ENCODE measurements around the gene CCDC28A.

CCDC28A gene

DNA sequence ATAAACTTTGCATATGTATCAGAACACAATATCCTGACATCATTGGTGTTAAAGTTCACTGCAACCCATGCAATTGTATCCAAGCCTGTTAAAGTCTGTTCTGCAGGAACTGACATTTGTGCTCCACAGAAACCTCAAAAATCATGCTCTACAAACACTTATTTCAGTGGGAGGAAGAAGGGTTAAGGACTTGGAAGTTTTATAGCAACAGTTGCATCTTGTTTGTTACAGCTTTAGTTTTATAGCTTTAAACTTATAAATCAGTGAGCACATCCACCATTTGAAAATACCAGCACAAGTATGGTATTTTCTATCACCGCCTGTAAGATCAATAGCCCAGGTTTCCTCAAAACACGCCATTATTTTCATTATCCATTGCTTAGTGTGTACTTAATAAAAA lies 23.2 kb downstream of the CCDC28A start:
- no peak for DNase-seq

DNA sequence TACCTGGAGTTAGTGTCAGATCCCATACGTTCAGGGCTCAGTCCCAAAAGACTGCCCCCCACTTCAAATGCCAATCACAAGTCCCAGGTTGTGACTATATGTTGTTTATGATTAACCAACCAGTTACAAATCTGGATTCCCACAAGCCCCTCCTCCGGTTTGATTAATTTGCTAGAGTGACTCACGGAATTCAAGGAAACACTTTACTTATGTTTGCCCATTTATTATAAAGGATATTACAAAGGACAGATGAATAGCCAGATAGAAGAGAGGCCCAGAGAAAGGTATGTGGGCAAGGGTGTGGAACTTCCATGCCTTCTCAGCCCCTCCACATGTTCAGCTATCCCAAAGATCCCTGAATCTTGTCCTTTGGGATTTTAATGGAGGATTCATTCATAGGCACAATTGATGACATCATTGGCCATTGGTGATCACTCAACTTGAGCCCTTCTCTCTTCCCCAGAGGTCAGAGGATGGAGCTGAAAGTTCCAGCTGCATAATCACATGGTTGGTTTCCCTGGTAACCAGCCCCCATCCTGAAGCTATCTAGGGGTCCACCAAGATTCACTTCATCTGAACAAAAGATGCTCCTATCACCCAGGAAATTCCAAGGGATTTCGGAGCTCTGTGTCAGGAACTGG lies 24.4 kb downstream of the CCDC28A start:
- no peak for DNase-seq

DNA sequence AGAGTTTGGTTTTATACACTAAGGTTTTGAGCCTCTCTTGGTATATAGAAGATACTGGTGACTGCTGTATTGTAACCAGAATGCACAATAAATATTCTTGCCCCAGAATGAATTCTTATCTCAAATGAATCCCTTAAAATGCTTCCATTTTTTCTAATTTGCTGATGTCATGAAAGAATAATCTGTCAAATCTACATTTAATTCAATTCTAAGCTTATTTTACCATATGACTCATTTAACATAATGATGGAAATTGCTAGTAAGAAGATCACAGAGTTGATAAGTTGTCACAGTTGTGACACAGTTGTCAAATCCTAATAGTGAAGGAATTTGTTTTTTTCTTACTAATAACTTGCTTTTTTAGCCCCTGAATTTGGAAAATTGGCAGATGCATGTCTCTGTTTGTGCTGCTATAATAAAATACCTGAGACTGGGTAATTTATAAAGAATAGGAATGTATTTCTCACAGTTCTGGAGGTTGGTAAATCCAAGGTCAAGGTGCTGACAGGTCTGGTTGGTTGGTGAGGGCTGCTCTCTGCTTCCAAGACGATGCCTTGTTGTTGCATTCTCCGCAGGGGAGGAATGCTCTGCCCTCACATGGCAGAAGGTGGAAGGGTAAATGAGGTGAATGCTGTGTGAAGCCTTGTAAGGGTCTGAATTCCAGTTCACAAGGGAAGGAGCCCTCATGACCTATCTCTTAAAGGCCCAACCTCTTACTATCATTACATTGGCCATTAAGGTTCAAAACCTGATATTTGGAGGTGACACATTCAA lies 27.0 kb downstream of the CCDC28A start:
- no peak for DNase-seq

DNA sequence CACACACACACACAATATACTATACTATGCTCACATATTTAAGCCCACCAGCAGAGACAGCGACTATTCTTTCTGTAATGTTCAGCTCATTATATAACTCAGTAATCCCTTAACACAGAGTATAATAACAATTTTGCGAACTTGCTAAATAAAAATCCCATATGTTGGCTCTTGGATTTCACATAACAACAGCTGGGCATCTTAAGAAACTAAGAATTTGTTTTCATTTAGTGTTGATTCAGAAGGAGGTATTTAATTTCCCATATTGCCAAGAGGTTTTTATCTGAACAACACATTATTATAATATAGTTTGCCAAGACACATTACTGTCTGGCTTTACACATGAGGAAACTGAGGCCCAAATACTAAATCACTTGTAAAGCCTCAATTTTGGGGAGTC lies 29.8 kb downstream of the CCDC28A start:
- no peak for DNase-seq

DNA sequence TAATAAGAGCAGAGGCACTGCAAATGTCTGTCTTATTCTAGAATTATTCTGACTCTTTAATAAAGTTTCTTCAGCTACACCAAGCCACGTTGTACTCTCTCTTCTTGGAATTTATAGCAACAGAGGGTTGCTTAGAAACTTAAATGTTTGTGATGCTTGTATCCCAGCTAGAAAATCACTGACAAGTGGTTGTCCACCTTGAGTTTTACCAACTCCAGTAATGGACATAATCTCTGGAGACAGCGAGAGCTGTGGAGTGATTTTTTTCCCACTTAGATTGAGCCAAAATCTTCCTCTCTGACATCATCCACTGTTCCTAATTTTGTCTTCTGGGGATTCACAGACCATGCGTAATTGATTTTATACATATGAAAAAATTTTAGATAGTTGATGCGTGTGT lies 30.3 kb downstream of the CCDC28A start:
- DNase-seq = no peak

DNA sequence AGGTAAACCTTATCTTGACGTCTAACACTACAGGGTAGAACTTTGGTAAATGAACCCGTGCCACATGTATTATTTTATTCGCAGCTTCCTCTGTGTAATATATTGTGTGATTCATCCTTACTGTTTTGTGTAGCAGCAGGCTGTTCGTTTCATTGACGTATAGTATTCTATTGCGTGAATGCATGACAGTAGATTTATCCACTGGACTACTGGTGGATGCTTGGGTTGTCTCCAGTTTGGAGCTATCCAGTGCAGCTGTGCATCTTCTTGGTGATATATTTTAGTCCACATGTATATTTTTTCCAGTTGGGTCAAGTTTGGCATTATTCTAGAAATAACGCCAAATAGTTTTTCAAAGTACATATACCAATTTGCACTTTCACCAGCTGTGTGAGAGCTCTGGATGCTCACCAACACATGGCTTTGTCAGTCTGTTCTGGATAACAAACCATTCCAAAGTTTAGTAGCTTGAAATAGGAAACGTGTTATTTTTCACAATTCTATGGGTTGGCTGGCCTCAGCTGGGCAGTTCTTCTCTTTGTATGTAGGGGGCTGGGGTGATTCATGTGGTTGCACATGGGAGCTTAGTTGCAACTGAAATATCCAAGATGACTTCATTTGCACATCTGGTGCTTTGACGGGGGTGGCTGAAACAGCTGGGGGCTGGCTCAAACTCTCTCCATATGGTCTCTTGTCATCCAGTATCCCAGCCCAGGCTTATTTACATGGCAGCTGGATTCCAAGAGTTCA lies 31.6 kb downstream of the CCDC28A start:
- no peak for DNase-seq

DNA sequence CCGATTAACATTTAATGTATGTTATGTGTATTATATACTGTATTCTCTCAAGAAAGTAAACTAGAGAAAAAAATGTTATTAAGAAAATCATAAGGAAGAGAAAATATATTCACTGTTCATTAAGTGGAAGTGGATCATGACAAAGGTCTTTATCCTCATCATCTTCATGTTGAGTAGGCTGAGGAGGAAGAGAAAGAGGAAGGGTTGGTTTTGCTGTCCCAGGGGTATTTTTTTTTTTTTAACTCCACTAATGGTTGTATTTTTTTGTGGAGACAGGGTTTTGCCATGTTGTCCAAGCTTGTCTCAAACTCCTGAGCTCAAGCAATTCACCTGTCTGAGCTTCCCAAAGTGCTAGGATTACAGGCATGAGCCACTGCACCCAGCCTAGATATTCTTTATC lies 33.3 kb downstream of the CCDC28A start:
- no peak for DNase-seq

DNA sequence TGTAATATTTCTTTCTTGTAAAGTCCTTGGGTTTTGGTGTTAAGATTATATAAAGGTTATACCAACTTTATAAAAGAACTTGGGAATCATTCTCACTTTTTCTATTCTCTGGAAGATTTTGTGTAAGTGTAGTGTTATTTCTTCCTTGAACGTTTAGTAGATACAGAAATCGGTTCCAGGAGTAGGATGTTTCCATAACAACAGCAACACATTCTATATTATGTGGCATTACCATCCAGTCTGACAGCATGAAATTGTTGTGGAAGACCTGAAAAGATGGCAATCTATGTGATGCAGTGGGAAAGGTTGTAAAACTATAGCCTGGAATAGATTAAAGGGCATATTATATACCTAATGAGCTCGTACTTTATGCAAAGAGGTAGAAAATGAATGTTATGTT lies 36.1 kb downstream of the CCDC28A start:
- no peak for DNase-seq

DNA sequence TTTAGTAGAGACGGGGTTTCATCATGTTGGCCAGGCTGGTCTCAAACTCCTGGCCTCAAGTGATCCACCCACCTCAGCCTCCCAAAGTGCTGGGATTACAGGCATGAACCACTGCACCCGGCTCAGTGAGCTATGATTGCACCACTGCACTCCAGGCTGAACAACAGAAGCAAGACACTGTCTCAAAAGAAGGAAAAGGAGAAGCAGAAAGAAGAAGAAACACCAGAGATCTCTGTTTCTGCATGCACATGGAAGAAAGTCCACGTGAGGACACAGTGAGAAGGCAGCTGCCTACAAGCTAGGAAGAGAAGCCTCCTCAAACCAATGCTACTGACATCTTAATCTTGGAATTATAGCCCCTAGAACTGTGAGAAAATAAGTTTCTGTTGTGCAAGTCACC lies 38.3 kb downstream of the CCDC28A start:
- DNase-seq = no peak

DNA sequence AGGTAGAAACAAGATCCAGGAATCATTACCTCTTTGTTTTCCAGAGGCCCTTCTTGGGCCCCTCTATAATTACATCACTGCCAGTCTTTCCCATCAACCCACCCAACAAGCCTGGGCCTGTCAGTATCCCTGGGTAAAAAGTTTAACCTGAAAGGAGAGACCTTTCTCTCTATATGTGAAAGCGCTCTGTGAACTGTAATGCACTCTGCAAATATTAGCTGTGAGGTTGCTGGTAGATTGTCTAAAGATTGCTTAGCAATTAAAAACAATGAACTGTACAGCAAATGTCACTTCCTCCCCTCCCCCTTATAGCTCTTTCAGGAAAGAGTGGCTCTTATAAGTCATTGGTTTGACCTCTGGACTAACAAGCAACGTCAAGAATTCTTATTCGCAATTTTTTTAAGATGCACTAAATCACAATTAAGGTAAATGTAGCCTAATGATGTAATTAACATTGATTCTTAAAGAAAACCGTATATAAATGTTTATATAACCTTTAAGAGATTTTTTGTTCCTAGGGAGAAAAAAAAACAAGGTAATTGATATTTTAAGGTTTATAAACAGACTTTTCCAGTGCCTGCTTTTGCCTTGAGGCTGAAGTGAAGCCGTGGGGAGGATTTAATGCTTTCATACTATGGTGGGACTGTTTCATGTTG lies 40.7 kb downstream of the CCDC28A start:
- DNase-seq = no peak

DNA sequence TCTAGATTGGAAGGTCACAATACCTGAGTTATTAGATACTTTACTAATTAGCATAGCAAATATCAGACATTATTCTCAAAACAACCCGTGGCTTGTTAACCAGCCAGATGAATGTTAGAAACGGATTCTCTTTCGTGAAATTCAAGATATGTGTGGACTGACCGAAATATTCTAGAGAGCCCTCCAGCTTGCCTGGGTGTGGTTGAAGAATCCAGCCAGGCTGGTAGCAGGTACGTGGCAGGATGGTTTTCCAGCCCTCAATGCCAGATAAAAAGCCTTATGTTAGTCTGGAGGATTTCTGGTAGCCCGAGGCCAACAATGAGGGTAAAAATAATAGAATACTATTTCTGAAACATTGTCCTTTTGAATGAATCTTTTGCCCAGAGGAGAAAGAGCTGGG lies 41.7 kb downstream of the CCDC28A start:
- DNase-seq = no peak

DNA sequence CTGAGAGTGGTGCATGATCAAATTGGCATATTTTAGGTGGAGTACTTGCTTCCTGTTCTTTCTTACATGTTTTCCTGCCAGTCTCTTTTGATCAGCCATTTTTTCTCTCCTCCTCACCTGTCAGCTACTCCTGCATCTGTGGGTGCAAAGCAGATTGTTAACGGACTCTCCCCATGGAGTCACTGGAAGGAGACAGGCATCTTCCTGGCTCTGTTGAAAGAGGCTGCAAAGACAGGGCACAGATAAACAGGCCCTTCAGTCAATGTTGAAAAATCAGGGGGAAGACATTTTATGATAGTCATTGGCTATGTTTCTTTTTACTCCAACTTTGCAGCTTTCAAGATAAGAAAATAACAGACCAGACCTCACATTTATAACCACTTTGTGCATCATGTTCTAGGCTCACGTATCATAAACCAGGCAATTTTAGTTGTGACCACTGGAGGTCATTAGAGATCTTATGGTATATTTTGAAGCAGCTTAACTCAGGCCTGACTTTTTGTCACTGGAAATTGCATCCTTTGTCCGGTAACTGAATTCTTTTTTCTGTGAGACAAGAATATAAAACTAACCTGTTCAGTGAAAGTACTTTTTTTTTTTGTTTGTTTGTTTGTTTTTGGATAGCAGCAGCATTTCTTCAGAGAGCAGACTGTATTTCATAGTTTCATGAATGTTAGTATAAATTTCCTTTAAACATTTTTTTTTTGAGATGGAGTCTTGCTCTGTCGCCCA lies 42.4 kb downstream of the CCDC28A start:
- no peak for DNase-seq

DNA sequence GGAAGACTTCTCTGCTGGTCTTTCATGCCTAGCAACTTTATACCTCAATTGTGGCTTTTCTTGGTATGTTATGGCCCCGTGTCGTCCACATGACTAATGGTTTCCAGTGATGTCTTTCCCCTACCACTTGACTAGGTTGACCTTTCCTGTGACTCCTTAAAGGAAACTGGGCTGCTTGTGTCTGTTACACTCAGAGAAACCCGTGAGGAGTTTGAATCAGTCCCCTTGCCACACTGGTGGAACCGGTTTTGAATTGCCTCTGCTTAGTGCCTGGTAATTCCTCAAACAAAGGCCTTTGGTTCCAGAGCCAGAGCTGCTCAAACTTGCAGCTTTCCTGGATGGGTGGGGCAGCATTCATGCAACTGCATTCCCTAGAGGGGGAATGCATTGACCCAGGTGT lies 44.2 kb downstream of the CCDC28A start:
- DNase-seq = no peak

DNA sequence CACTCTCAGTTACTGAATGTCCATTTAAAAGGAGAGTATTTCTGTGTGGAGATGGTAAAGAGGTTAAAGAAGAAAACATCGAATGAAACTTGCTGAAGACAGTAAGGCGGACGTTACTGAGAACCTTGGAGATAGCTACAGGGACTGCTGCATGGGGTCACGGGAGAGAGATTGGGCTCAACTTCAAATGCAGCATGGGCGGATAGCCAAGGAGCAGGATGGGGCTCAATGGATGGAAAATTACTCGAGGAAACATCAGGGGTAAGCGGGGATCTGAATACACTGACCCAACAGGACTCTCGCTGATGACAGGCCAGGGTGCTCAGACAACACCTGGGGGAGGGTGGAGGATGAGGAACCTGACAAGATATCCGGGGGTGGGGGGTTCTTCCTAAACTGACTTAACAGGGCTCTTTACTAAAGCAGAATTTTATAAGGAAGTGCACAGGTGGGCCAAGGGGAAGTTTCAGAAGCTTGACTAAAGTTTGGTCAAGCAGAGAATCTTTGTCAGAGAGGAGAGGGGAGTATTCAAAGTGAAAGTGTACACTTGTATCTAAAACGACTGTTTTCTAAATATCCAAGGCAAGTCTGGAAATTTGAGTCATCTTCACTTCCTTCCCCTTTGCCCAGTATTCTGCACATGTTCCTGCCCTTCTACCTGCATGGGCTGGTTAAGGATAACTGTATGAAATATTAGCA lies 45.1 kb downstream of the CCDC28A start:
- no peak for DNase-seq

DNA sequence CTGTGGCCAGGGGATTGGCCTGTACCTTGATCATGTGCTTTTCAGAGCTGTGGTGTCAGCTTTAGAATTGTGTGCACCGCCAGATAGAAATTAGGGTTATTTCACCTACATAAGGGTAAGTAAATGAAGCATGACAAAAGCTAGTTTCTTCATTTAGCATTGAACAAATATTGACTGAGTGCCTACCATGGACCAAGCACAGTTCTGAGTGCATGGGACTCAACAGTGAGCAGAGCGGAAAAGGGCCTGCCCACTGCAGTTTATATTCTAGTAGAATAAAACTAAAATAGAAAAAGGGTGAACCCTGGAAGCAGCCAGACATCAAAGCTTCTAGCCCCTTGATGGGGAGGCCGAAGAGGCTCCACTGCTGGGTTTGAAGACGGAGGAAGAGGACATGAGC lies 48.0 kb downstream of the CCDC28A start:
- no peak for DNase-seq

DNA sequence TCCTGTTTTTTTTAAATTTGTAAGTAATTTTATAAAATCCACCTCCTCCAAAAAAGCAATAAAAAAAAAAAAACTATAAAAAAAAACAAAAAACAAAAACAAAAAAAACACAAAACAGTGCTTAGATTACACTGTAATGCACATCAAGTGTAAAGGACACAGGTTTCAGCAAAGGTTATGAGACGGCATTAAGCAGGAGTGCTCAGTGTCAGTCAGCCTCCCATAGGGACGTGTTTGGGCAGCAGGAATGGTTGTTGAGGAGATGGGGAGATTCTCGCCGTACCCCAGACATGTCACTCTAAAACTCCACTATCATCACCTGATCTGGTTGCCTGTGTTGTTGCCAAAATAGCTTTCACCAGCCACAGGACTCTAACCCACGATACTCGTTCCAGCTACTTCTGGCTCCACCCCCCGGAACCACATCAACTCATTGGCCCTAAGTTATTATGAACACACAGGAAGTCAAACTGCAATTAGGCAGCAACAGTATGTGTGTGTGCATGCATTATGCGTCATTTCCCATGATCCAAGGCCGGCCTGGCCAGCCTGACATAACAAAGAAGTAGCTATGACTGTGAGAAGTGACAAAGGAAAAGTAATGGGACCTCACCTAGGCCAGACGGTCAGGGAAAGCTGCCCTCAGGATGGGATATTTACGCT lies 51.0 kb downstream of the CCDC28A start:
- DNase-seq = no peak

DNA sequence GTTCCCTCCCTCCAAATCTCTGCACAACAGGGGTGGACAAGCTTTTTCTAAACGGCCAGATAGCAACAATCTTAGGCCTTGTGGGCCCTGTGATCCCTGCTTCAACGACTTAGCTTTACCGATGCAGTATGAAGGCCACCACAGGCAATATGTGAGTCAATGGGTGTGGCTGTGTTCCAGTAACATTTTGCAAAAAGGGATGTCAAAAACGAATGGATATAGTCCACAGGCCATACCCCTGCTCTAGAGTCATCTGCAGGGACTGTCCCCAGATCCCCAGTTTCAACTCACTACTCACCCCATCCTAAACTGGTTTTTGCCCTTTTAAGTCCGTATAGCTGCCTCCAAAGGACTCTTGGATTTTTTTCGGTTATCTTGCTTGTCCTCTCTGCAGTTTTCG lies 56.7 kb downstream of the CCDC28A start:
- no peak for DNase-seq

DNA sequence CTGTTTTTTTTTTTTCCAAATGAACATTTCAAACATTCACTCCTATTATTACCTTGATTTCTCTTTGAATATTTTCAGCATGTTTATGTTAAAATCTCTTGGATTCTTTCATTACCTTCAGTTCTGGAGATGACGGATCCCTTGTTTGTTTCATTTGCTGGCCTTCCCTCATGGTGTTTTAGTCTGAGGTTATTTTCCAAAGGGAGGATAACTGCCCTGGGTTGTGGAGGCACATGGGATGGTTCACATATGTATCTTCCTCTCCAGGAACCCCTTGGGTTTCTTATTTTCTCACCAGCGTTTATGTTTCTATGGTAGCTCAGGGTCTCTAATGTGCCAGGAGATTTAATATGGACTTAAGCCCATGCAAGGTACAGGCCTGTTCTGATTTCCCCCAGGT lies 58.6 kb downstream of the CCDC28A start:
- DNase-seq = no peak

DNA sequence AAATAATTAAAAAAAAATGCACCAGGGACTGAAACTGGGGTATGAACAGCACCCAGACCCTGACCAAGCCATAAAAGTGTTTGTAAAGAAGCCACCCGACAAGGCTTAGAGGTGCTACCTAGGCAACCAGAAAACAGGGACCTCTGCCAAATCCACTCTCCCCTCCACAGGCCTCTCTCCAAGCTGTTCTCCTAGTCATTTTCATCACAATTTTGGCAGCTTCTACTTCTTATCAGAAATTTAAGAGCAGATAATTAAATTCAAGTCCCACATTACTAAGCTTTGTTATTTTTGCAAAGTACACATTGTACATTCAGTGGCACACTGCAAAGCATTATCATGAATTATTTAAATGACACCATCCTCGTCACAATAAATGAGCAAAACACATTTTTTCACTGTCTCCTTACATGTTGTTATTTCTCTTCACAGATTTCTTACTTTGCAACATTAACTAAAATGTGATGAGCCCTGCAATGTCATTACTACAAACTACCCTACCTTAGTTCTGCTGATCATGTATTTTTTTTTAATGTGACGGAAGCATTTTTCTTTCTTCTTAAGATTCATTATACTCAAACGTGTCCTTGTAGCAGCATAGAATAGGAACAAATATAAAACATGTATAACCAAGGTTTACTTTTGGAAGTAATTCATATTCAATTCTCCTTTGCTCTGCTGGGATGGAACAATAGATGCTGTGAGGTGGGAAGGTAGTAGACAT lies 60.4 kb downstream of the CCDC28A start:
- no peak for DNase-seq

DNA sequence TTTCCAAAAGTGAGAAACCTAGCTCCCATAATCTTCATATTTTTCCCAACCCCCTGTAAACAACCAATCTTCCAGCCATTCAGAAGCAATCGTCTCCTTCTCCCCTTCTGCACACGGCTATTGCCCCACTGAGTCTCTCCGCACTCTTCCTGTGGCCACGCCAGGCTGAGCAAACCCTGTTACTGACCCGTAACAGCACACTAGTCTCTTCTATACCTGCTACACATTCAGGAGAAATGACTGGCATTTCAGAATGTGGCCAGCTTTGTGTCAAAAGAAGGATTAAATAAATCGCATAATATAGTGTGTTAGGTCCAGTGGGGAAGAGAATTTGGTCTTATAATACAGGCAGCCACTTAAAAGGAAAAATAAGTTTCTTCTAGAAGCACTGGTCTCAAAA lies 63.7 kb downstream of the CCDC28A start:
- no peak for DNase-seq
